Endothelial cell of umbilical vein (primary cell): ENCODE results near the gene CTSZ.

ENCODE experiments used
- POLR2A ChIP-seq: IDR thresholded peaks from 2 replicates; pipeline ENCODE4 v1.6.1; 2012; ENCODE audit warnings: low read depth, mild to moderate bottlenecking, control low read depth, low read length
- POLR2AphosphoS5 ChIP-seq: IDR thresholded peaks from 2 replicates; pipeline ENCODE4 v1.6.1; 2012; ENCODE audit warnings: low read depth, mild to moderate bottlenecking, control low read depth, low read length, moderate library complexity; ENCODE audit not compliant: insufficient read depth
- TF ChIP-seq, protein P1 (sequence below), 2 donors: IDR thresholded peaks; 1 replicate in 1 of 2; 2 replicates in 1 of 2; pipeline ENCODE4 v1.5.1; 2011; ENCODE audit warnings: low read length in 2 of 2, mild to moderate bottlenecking in 2 of 2, moderate library complexity in 2 of 2, control low read depth in 1 of 2, inconsistent platforms in 1 of 2, low read depth in 1 of 2; ENCODE audit not compliant: insufficient read depth in 1 of 2; ENCODE audit errors: extremely low read depth in 1 of 2

DNA sequence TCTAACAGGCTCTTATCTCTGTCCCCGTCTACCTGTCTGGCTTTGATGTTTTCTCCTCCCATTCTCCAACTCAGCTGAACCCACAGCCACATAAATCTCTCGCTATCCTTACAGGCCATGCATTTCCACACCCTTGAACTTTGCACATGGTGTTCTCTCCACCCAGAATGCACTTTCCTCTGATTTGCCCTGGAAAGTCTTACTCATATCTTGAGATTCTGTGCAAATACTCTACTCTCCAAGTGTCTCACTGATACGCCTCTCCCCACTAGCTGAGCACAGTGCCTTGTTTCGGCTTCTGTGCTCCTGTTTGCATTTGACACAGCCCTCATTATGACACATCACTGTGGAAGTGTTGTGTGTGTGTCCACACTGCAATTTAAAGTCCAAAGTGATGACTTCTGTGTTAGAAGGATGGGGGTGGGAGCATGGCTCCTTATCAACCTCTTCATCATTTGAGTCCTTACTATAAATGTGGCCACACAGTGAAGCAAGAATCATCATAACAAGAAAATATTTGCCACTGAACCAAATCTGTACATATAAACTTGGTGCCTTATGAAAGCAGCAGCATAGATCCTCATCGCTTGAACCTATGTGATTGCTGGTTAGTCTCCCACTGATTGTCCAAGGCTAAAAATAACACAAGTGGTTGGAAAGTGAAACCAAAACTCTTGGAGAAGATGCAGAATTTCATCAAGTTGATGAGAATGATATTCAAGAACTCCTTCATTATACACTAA lies 41.1 kb upstream of the CTSZ start:
- TF ChIP-seq POLR2AphosphoS5 (no peak), POLR2A (no peak)
- TF ChIP-seq, protein P1, sequence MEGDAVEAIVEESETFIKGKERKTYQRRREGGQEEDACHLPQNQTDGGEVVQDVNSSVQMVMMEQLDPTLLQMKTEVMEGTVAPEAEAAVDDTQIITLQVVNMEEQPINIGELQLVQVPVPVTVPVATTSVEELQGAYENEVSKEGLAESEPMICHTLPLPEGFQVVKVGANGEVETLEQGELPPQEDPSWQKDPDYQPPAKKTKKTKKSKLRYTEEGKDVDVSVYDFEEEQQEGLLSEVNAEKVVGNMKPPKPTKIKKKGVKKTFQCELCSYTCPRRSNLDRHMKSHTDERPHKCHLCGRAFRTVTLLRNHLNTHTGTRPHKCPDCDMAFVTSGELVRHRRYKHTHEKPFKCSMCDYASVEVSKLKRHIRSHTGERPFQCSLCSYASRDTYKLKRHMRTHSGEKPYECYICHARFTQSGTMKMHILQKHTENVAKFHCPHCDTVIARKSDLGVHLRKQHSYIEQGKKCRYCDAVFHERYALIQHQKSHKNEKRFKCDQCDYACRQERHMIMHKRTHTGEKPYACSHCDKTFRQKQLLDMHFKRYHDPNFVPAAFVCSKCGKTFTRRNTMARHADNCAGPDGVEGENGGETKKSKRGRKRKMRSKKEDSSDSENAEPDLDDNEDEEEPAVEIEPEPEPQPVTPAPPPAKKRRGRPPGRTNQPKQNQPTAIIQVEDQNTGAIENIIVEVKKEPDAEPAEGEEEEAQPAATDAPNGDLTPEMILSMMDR (IDR thresholded peaks at IDR 0.05; ENCODE audit: extremely low read depth in 1 of 2, insufficient read depth in 1 of 2, low read depth in 1 of 2, low read length in 2 of 2) = no peak
